Kidney epithelial cell (primary cell): ENCODE results near the gene NEK11. TPM values are rescaled to one million over a fixed set of nuclear protein-coding genes. Genes with fewer than 3 reads are reported as not detected.
A peak's percentile ranks its signal among the peaks of the same experiment; 100 is the strongest.

Experiments used
- DNase-seq: peaks from one replicate; pipeline ENCODE4 v3.0.0-alpha.2; 2010; ENCODE audit warnings: low read depth
- H3K27me3 ChIP-seq: 2 replicates; pipeline ENCODE4 v1.6.0; 2011; ENCODE audit warnings: low read length; ENCODE audit not compliant: control insufficient read depth, insufficient read depth
- H3K36me3 ChIP-seq: 2 replicates; pipeline ENCODE4 v1.5.1; 2011; ENCODE audit warnings: low read length; ENCODE audit not compliant: control insufficient read depth, insufficient read depth
- H3K4me3 ChIP-seq: 2 replicates; pipeline ENCODE4 v1.5.1; 2011; ENCODE audit warnings: low read depth, mild to moderate bottlenecking, control low read depth, low read length
- total RNA-seq: library from RNA; depleted of rRNA; stranded (reverse); fragments of >200 nt; gene quantifications from 2 replicates; pipeline ENCODE4 v1.2.3, GENCODE V29; 2015
- TF ChIP-seq, protein P1 (sequence below): IDR thresholded peaks from 2 replicates; pipeline ENCODE4 v1.5.1; 2011; ENCODE audit warnings: mild to moderate bottlenecking, moderate library complexity, low read length, control low read depth, inconsistent platforms; ENCODE audit not compliant: insufficient read depth, poor library complexity, severe bottlenecking

NEK11 gene
- total RNA-seq, 1 donor from 2014 or later = 7.6 TPM

- Histone ChIP-seq H3K4me3 (no peak overlapping the region), H3K27me3 (no peaks in the 10 kb centered on the region), H3K36me3 (no peaks in the 10 kb centered on the region)
- TF ChIP-seq, protein P1, sequence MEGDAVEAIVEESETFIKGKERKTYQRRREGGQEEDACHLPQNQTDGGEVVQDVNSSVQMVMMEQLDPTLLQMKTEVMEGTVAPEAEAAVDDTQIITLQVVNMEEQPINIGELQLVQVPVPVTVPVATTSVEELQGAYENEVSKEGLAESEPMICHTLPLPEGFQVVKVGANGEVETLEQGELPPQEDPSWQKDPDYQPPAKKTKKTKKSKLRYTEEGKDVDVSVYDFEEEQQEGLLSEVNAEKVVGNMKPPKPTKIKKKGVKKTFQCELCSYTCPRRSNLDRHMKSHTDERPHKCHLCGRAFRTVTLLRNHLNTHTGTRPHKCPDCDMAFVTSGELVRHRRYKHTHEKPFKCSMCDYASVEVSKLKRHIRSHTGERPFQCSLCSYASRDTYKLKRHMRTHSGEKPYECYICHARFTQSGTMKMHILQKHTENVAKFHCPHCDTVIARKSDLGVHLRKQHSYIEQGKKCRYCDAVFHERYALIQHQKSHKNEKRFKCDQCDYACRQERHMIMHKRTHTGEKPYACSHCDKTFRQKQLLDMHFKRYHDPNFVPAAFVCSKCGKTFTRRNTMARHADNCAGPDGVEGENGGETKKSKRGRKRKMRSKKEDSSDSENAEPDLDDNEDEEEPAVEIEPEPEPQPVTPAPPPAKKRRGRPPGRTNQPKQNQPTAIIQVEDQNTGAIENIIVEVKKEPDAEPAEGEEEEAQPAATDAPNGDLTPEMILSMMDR = no peak
- DNase-seq = peak; percentile 68
Measured at GRCh38 chr3:131110087-131110486, 83.4 kb downstream of the NEK11 start.

GRCh38 chr3:131114256-131114655, 87.6 kb downstream of the NEK11 start:
- Histone ChIP-seq H3K36me3 (no peaks in the 10 kb centered on the region), H3K4me3 (no peak overlapping the region), H3K27me3 (no peaks in the 10 kb centered on the region)
- TF ChIP-seq, protein P1 = no peak
- no peak for DNase-seq

- H3K36me3 ChIP-seq = no peaks in the 10 kb centered on the region
- H3K27me3 ChIP-seq = no peaks in the 10 kb centered on the region
- DNase-seq = no peak
- no peak overlapping the region for H3K4me3 ChIP-seq
- TF ChIP-seq, protein P1 = no peak
Measured at GRCh38 chr3:131125684-131126083, 99.0 kb downstream of the NEK11 start.

GRCh38 chr3:131140891-131141290, 114.2 kb downstream of the NEK11 start:
- no peak overlapping the region for H3K4me3 ChIP-seq
- no peaks in the 10 kb centered on the region for H3K36me3 ChIP-seq
- no peaks in the 10 kb centered on the region for H3K27me3 ChIP-seq
- TF ChIP-seq, protein P1 = no peak
- no peak for DNase-seq

GRCh38 chr3:131141770-131142169, 115.1 kb downstream of the NEK11 start:
- Histone ChIP-seq H3K4me3 (no peak overlapping the region), H3K27me3 (no peaks in the 10 kb centered on the region), H3K36me3 (no peaks in the 10 kb centered on the region)
- TF ChIP-seq, protein P1 = no peak
- DNase-seq = no peak

DNA sequence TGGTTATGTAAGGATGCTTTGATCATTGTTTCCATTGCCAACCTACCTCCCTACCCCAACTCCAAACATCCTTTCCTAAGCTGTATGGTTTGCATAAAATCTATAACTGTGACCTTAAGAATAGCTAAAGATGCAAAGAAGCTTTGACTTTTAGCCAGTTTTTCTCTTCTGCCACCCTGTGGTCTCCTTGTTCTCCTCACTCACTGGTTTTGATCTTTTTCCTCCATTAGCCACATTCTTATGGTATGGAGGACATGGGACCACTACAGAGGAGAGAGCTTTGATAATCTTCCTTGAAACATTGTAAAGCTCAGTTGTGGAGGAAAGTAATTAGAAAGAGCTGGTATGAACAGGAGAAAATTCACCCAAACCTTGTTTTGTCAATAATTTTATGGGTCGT, 115.9 kb downstream of the NEK11 start:
- TF ChIP-seq, protein P1 = no peak
- no peaks in the 10 kb centered on the region for H3K36me3 ChIP-seq
- no peak overlapping the region for H3K4me3 ChIP-seq
- H3K27me3 ChIP-seq = no peaks in the 10 kb centered on the region
- no peak for DNase-seq
